ENCODE measurements around the gene DCDC2. TPM values are rescaled to one million over a fixed set of nuclear protein-coding genes. Genes with fewer than 3 reads are reported as not detected.

DCDC2 gene
- total RNA-seq, 4 donors from 2014 or later = 0.64 to 1.6 (median 1.2) TPM; not detected in 1

DNA sequence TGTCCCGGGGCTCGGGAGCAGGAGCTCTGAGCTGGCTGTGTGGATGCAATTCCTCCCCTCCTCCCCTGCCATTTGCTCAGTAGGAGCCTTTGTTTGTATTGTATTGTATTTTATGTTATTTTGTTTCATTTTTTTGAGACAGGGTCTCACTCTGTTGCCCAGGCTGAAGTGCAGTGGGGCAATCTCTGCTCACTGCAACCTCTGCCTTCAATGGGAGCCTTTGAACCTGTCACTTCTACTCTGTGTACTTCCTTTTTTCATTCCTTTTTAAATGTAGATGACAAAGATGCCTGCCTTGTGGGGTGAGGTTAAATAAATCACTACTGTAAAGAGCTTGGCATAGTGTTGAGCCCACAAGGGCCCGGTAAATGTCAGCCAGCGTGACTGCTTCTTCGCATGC lies 70.6 kb downstream of the DCDC2 start:
- in situ Hi-C loops (cut with MboI; ENCODE audit: low pct_ligation_motif_present in 1 of 4, low pct_unique_long_range_greater_than_20kb in 1 of 4, low sequenced_read_pairs in 3 of 4) (loop anchor here in 2 of 4 donors (10.0 kb wide), 1 partner anchor 108 kb away; no protein-coding TSS in a partner anchor), intact Hi-C loops (cut with DNase I; ENCODE audit: low total_unique reads) (no loop called here)
- Histone ChIP-seq H3K4me1 (peaks cover 0 to 15% (median 9%) of the 10 kb centered on the region in 4 donors), H3K27ac (no peak overlapping the region), H3K27me3 (no peaks in the 10 kb centered on the region), H3K36me3 (no peaks in the 10 kb centered on the region), H3K9me3 (no peaks in the 10 kb centered on the region), H3K4me3 (no peak overlapping the region)
- no peak for TF ChIP-seq EP300 (IDR thresholded peaks at IDR 0.05; ENCODE audit: low read depth)
- TF ChIP-seq, protein P1, sequence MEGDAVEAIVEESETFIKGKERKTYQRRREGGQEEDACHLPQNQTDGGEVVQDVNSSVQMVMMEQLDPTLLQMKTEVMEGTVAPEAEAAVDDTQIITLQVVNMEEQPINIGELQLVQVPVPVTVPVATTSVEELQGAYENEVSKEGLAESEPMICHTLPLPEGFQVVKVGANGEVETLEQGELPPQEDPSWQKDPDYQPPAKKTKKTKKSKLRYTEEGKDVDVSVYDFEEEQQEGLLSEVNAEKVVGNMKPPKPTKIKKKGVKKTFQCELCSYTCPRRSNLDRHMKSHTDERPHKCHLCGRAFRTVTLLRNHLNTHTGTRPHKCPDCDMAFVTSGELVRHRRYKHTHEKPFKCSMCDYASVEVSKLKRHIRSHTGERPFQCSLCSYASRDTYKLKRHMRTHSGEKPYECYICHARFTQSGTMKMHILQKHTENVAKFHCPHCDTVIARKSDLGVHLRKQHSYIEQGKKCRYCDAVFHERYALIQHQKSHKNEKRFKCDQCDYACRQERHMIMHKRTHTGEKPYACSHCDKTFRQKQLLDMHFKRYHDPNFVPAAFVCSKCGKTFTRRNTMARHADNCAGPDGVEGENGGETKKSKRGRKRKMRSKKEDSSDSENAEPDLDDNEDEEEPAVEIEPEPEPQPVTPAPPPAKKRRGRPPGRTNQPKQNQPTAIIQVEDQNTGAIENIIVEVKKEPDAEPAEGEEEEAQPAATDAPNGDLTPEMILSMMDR (IDR thresholded peaks at IDR 0.05) = no peak
- DNase-seq = no peak
- 90% methylated on average over 5 of the region's 5 CpGs; no CpG with 5 or more reads in 1 of the 2 donors for WGBS, 2 donors (ENCODE audit: low coverage in 1 of 2)

GRCh38 chr6:24284006-24284405 lies 73.9 kb downstream of the DCDC2 start:
- intact Hi-C loops (cut with DNase I; ENCODE audit: low total_unique reads) (no loop called here), in situ Hi-C loops (cut with MboI; ENCODE audit: low pct_ligation_motif_present in 1 of 4, low pct_unique_long_range_greater_than_20kb in 1 of 4, low sequenced_read_pairs in 3 of 4) (loop anchor here in 3 of 4 donors (5.0 to 10.0 kb wide), 2 partner anchors 103 to 111 kb away; no protein-coding TSS in a partner anchor)
- Histone ChIP-seq H3K27me3 (no peaks in the 10 kb centered on the region), H3K4me3 (no peak overlapping the region), H3K36me3 (no peaks in the 10 kb centered on the region), H3K27ac (no peak overlapping the region), H3K9me3 (no peaks in the 10 kb centered on the region), H3K4me1 (peaks cover 0 to 15% (median 9%) of the 10 kb centered on the region in 4 donors)
- DNase-seq = no peak
- WGBS, 2 donors (ENCODE audit: low coverage in 1 of 2) = 63 to 80% methylated on average over 6 to 10 of the region's 10 CpGs
- TF ChIP-seq, protein P1 (IDR thresholded peaks at IDR 0.05) = no peak
- TF ChIP-seq POLR2AphosphoS5 (IDR thresholded peaks at IDR 0.05) = no peak
- TF ChIP-seq EP300 (IDR thresholded peaks at IDR 0.05; ENCODE audit: low read depth) = no peak
- no peak for TF ChIP-seq POLR2A (IDR thresholded peaks at IDR 0.05)

DNA sequence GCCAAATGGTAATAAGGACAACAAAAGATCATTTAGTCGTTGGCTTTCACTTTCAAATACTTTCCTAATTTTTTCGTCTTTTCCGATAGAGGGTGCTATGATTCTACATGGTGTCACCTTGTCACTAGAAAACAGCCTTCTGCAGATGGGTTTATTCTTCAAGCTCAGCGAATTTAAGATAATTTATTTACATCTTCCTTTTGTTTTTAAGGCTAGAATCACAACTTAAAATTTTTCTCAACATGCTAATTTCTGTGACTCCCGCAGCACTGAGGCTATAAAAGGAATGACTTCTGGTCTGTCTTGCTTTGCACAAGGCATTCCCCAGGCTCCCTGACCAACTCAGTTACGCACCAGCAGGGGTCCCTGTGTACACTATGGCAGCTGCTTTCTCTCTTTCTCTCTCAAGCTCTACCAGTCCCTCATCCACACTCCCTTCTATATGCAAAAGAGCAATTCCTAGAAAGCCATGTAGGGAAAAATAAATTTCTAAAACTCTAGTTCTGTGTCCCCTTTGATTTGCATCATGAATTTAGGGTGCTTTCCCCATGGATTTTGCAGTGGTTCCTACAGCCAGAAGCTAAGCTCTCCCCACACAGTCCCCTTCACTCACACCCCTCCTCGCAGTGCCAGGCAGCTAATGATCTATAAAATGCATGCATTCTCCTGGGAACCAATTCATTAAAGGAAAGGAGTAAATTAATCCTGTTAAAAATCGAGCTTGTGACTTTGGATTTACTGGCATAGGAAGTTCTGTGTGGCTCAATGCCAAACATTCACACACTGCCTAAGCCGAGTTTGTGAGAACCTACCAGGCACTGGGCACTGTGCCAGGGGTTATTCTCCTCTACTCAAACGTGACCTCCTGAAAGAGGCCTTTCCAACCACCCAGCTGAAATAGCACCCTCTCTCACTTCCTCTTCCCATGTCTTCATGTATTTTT lies 74.5 kb downstream of the DCDC2 start:
- H3K9me3 ChIP-seq = no peaks in the 10 kb centered on the region
- H3K27me3 ChIP-seq = no peaks in the 10 kb centered on the region
- no peaks in the 10 kb centered on the region for H3K36me3 ChIP-seq
- DNase-seq = peak; percentile 72
- H3K4me3 ChIP-seq = peak overlapping the region in 1 of 4 donors; percentile 31
- peak overlapping the region in 2 of 4 donors; percentile 4 to 8 for H3K27ac ChIP-seq
- TF ChIP-seq POLR2AphosphoS5 (IDR thresholded peaks at IDR 0.05) (no peak), EP300 (IDR thresholded peaks at IDR 0.05; ENCODE audit: low read depth) (no peak), POLR2A (IDR thresholded peaks at IDR 0.05) (no peak)
- TF ChIP-seq, protein P1 (IDR thresholded peaks at IDR 0.05) = peak; percentile 42 to 68 (median 48)
- in situ Hi-C loops (cut with MboI; ENCODE audit: low pct_ligation_motif_present in 1 of 4, low pct_unique_long_range_greater_than_20kb in 1 of 4, low sequenced_read_pairs in 3 of 4) = loop anchor here in 3 of 4 donors (5.0 to 10.0 kb wide), 2 partner anchors 104 to 111 kb away; no protein-coding TSS in a partner anchor
- intact Hi-C loops (cut with DNase I; ENCODE audit: low total_unique reads) = no loop called here
- peaks cover 0 to 15% (median 9%) of the 10 kb centered on the region in 4 donors for H3K4me1 ChIP-seq
- 7% methylated on average over 9 to 10 of the region's 10 CpGs for WGBS, 2 donors (ENCODE audit: low coverage in 1 of 2)

DNA sequence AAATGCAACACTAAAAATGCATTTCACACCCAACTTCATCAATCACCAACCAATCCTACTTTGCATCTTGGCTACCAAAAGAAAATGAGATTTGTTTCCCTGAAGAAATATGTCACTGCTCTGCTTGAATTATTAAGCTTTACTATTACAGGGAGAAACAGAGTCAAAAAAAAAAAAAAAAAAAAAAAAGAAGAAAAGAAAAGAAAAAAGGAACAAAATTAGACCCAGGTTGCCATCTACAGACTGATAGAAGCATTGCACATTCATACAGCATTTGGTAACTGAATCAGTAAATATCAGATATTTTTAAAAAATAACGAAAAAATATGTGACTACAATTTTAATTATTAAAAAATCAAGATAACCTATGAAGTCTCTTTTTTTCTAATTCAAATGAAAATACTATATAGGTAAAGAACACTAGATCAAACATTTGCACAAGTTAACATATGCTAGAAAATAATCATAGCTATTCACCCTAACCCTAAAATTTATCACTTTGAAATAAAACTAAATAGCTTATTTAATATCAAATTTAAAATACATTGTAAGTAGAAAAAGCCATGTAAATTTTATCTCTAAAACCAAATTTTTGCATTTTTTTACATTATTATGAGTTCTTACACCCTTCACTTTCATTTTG lies 83.3 kb downstream of the DCDC2 start:
- no peaks in the 10 kb centered on the region for H3K36me3 ChIP-seq
- no peaks in the 10 kb centered on the region for H3K27me3 ChIP-seq
- TF ChIP-seq, protein P1 (IDR thresholded peaks at IDR 0.05) = peak; percentile 32 to 54 (median 45)
- TF ChIP-seq EP300 (IDR thresholded peaks at IDR 0.05; ENCODE audit: low read depth) = no peak
- WGBS, 2 donors (ENCODE audit: low coverage in 1 of 2) = 0 to 2% methylated on average over 1 of the region's 1 CpG
- no peak for DNase-seq
- intact Hi-C loops (cut with DNase I; ENCODE audit: low total_unique reads) (no loop called here), in situ Hi-C loops (cut with MboI; ENCODE audit: low pct_ligation_motif_present in 1 of 4, low pct_unique_long_range_greater_than_20kb in 1 of 4, low sequenced_read_pairs in 3 of 4) (no loop called here)
- H3K27ac ChIP-seq = no peak overlapping the region
- no peaks in the 10 kb centered on the region for H3K9me3 ChIP-seq
- no peak overlapping the region for H3K4me3 ChIP-seq
- no peaks in the 10 kb centered on the region for H3K4me1 ChIP-seq

All from transverse colon (tissue), 4 donors.